Mammary epithelial cell (primary cell): Measurements from ENCODE around the gene SH3BP2.

ENCODE experiments used
- EZH2 ChIP-seq: IDR thresholded peaks from 2 replicates; pipeline ENCODE4 v1.6.1; 2012; ENCODE audit warnings: low read length, inconsistent platforms, borderline replicate concordance
- TF ChIP-seq, protein P1 (sequence below), 2 donors: IDR thresholded peaks in 1 of 2; conservative IDR thresholded peaks in 1 of 2; 2 replicates each; pipeline ENCODE4 v1.5.1; 2011 to 2012; ENCODE audit warnings: inconsistent platforms in 2 of 2, low read length in 2 of 2, mild to moderate bottlenecking in 2 of 2, control low read depth in 1 of 2, low read depth in 1 of 2; ENCODE audit not compliant: insufficient read depth in 1 of 2; ENCODE audit errors: extremely low read depth in 1 of 2

DNA sequence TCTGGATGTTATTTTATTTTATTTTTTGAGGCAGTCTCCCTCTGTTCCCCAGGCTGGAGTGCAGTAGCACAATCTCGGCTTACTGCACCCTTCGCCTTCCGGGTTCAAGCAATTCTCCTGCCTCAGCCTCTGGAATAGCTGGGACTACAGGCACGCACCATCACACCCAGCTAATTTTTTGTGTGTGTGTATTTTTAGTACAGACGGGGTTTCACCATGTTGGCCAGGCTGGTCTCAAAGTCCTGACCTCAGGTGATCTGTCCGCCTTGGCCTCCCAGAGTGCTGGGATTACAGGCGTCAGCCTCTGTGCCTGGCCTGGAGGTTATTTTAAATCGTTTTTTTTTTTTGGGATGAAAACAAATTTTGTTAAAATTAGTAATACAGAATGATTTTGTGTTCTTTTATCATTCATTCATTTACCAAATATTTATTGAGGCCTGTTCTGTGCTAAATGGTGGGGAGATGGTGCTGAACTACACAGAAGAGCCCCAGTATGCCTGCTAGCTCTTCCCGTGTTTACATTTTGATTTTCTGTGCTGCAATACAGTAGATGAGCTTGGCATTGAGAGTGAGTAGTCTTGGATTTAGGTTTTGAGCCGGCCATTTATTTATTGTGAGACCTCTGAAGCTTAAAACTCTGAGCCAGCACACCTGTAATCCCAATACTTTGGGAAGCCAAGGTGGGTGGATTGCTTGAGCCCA lies 73.4 kb downstream of the SH3BP2 start:
- TF ChIP-seq, protein P1, sequence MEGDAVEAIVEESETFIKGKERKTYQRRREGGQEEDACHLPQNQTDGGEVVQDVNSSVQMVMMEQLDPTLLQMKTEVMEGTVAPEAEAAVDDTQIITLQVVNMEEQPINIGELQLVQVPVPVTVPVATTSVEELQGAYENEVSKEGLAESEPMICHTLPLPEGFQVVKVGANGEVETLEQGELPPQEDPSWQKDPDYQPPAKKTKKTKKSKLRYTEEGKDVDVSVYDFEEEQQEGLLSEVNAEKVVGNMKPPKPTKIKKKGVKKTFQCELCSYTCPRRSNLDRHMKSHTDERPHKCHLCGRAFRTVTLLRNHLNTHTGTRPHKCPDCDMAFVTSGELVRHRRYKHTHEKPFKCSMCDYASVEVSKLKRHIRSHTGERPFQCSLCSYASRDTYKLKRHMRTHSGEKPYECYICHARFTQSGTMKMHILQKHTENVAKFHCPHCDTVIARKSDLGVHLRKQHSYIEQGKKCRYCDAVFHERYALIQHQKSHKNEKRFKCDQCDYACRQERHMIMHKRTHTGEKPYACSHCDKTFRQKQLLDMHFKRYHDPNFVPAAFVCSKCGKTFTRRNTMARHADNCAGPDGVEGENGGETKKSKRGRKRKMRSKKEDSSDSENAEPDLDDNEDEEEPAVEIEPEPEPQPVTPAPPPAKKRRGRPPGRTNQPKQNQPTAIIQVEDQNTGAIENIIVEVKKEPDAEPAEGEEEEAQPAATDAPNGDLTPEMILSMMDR (conservative IDR thresholded peaks at IDR 0.05 in 1 of 2, IDR thresholded peaks at IDR 0.05 in 1 of 2; ENCODE audit: extremely low read depth in 1 of 2, insufficient read depth in 1 of 2, low read depth in 1 of 2, low read length in 2 of 2) = no peak
- TF ChIP-seq EZH2 = no peak
